HG02884 (cell line): Measurements from ENCODE around the gene DPEP3.
"Not testable (repeated sequence)": the region's sequence is repeated elsewhere in the genome, so short reads cannot be mapped to it uniquely, and the experiment has no call there.

ENCODE experiments used
- ATAC-seq: cut with Tn5 transposase; IDR thresholded peaks from one replicate; pipeline ENCODE4 v1.9.1; 2021; ENCODE audit warnings: mild to moderate bottlenecking, moderate library complexity; ENCODE audit not compliant: unreplicated experiment

DPEP3 gene, protein sequence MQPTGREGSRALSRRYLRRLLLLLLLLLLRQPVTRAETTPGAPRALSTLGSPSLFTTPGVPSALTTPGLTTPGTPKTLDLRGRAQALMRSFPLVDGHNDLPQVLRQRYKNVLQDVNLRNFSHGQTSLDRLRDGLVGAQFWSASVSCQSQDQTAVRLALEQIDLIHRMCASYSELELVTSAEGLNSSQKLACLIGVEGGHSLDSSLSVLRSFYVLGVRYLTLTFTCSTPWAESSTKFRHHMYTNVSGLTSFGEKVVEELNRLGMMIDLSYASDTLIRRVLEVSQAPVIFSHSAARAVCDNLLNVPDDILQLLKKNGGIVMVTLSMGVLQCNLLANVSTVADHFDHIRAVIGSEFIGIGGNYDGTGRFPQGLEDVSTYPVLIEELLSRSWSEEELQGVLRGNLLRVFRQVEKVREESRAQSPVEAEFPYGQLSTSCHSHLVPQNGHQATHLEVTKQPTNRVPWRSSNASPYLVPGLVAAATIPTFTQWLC

GRCh38 chr16:67979955-67980678 lies at the start of gene DPEP3:
DPEP3 (minus strand) TSS chr16:67980499; CDS start chr16:67980380, 119 bp downstream.
- no peak for ATAC-seq

GRCh38 chr16:68028996-68029395 lies 48.7 kb upstream of the DPEP3 start:
- no peak for ATAC-seq

DNA sequence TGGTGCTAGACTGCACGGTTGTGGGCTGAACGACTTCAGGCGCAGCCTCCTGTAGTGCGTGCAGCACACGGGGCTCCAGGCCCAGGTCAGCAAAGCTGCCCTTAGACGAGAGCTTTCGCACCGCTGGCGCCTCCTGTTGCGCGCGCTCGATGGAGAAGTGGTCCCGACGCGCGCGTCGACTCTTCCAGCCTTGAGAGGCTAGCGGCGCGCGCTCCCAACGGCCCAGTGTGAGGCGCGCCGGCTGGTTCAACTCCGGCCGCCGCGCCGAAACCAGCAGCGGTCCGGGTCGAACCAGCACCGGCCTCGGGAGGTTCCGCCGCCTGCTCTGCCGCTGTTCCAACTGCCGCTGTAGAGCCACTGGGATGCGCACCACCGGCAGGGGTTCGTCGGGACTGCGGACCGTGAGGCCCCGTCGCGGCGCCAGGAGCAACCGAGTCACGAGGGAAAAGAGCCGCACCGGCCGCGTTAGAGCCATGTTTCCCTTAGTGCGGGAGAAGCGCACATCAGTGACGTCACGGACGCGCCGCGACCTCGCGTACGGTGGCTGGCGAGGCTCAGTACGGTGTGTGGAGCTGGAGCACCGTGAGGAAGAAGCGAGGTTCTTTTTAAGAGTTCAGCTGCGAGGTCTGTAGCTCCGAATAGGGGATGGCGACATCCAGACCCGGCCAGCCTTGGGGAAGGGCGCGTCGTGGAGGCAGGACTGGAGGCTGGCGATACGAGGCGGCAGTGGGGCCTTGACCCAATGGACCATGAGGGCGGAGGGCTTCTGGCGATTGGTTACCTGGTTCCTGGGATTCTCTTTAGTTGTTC lies 42.6 kb upstream of the DPEP3 start, which contains the start of the genes DDX28 and DUS2:
Gene DDX28 (minus strand): TSS at position 505 of the 810 bp plus-strand sequence. CDS start 30 bp downstream, at position 475.
Gene DUS2 (plus strand): TSS at position 557 of the 810 bp plus-strand sequence. CDS start 14,740 bp downstream, outside the sequence.
- ATAC-seq: no peak

- ATAC-seq: no peak
Measured at GRCh38 chr16:68022278-68022727, 42.0 kb upstream of the DPEP3 start.

DNA sequence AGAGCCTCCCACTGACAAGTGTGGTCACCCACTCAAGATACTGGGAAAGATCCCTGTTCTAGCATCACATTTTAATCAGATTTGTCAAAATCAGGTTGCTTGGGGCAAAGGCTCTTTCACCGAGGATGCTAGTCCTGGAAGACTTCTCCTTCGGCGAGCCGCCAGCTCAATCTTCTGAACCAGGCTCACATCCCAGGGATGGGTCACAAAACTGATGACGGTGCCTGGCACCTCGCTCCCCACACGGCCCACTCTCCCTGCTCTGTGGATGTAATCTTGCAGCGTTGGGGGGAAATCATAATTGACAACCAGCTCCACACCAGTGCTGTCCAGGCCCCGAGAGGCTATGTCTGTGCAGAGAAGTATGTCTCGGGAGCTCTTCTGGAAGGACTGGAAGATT lies 41.2 kb upstream of the DPEP3 start:
- ATAC-seq: no peak

DNA sequence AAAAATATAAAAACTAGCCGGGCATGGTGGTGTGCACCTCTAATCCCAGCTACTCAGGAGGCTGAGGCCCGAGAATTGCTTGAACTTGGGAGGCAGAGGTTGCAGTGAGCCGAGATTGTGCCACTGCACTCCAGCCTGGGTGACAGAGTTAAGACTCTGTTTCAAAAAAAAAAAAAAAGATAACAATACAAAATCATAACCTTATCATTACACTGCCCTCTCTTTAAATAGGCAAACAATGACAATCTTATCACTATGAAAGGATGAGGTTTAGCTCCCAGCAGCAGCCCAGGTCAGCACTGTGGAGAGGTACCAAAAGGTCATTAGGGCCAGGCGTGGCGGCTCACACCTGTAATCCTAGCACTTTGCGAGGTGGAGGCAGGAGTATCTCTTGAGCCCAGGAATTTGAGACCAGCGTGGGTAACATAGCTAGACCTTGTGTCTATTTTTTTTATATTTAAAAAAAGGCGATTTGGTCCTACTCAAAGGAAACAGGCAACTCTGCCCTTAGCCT lies 38.9 kb upstream of the DPEP3 start:
- ATAC-seq: no peak

DNA sequence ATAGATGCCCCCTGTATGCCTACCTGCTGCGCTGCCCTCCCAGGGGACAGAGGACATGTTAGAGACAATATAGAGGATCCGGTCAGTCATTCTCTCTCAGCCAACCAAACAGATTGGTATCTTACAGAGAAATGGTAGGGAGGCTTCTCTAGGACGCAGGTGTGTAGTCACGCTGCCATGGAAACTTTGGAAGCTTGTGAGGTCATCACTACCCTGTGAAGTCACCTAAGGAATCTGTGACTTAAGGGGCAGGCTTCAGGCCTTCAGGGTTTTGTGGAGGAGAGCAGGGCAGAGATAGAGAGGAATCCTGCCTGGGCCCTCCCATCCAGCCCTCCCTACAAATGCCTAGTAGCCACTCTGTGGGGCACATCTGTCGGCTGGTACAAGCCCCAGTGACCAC lies 35.4 kb upstream of the DPEP3 start, which contains the start of gene DPEP2NB:
Gene DPEP2NB (minus strand): TSS at position 231 of the 400 bp plus-strand sequence. CDS start 141 bp downstream, at position 90.
- ATAC-seq: no peak

- no peak for ATAC-seq
Measured at GRCh38 chr16:68013440-68013839, 33.1 kb upstream of the DPEP3 start.

GRCh38 chr16:68009872-68010271 lies 29.6 kb upstream of the DPEP3 start:
- ATAC-seq: not testable (repeated sequence)

- ATAC-seq: no peak
Measured at GRCh38 chr16:68009157-68009735, 28.9 kb upstream of the DPEP3 start.

GRCh38 chr16:68005786-68006286 lies 25.5 kb upstream of the DPEP3 start:
- no peak for ATAC-seq

- ATAC-seq: no peak
Measured at GRCh38 chr16:68005211-68005610, 24.9 kb upstream of the DPEP3 start.

GRCh38 chr16:68003031-68003430 lies 22.7 kb upstream of the DPEP3 start:
- ATAC-seq: no peak

DNA sequence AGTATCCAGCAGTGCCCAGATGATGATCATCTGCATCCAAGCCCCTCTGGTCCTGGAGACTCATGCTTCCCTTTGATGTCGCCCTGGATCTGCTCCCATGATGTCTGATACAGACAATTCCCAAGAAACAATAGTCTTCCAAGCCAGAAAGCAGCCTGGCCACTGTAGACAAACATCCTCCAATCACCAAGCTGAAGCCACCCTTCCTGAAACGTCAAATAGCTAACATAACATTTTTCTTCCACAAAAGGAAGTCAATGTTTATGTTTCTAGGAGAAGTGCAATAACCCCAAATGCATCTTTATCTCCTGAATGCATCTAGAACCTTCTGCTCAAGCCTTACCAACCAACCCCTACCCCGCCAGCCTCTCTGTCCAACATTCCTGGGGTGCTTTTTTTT lies 20.2 kb upstream of the DPEP3 start:
- no peak for ATAC-seq

DNA sequence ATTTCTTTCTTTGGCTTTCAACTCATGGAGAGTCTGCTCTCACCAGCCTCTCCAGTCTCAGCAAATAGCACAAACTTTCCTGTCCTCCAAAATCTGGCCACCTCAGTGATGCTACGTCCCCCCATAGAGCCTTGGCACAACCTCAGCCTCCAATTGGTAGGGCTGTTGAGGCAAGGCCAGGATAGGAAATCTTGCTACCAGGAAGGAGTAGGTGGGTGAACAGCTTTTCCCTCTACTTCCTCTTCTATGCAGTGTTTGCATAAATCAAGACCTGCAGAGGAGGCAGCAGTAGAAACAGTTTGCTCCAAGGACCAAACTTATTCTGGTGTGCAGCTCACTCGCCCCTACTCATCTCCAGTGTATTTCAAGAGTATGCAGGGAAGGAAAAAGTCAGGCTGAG lies 19.7 kb upstream of the DPEP3 start:
- ATAC-seq: no peak

DNA sequence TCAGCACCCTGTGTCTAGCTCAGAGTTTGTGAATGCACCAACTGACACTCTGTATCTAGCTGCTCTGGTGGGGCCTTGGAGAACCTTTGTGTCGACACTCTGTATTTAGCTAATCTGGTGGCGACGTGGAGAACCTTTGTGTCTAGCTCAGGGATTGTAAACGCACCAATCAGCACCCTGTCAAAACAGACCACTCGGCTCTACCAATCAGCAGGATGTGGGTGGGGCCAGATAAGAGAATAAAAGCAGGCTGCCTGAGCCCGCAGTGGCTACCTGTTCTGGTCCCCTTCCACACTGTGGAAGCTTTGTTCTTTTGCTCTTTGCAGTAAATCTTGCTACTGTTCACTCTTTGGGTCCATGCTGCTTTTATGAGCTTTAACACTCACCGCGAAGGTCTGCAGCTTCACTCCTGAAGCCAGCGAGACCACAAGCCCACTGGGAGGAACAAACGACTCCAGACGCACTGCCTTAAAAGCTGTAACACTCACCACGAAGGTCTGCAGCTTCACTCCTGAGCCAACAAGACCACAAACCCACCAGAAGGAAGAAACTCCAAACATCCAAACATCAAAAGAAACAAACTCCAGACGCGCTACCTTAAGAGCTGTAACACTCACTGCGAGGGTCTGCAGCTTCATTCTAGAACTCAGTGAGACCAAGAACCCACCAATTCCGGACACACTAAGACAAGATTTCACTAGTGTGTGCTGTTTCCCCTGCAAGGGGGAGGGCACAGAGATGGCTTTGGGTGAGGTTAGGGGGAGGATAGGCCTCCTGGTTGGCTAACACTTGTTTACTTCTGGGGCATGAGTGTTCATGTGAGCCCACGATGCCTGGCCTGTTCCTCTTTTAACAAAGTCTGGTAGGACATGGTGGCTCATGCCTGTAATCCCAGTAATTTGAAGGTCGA lies 18.7 kb upstream of the DPEP3 start, which contains the start of gene DPEP2:
Gene DPEP2 (minus strand): TSS at position 706 of the 910 bp plus-strand sequence. CDS start 6,272 bp downstream, outside the sequence.
- ATAC-seq: not testable (repeated sequence)

GRCh38 chr16:67998231-67998778 lies 18.0 kb upstream of the DPEP3 start:
- ATAC-seq: not testable (repeated sequence)

GRCh38 chr16:67996666-67997065 lies 16.4 kb upstream of the DPEP3 start:
- ATAC-seq: no peak
